Lung (tissue), 12 donors: ENCODE results near the gene SQOR. TPM values are rescaled to one million over a fixed set of nuclear protein-coding genes. Genes with fewer than 3 reads are reported as not detected.

Source experiments
- ATAC-seq: fragments of 200-7000 bp; cut with Tn5 transposase; one replicate; pipeline ENCODE4 v1.9.1; 2020; ENCODE audit warnings: moderate number of reproducible peaks; ENCODE audit not compliant: insufficient read depth, low FRiP score
- DNase-seq, 3 donors: peaks; one replicate each; pipeline ENCODE4 v3.0.0-alpha.2; 2013 to 2017
- H3K27ac ChIP-seq, 2 donors: one replicate each; pipeline ENCODE4 v1.5.1; 2013; ENCODE audit warnings: mild to moderate bottlenecking in 2 of 2, moderate library complexity in 2 of 2, control low read depth in 1 of 2, inconsistent platforms in 1 of 2, low read depth in 1 of 2, low read length in 1 of 2
- H3K27me3 ChIP-seq, 3 donors: one replicate each; pipeline ENCODE4 v1.5.1; 2013; ENCODE audit warnings: low read length in 2 of 3; ENCODE audit not compliant: control insufficient read depth in 3 of 3, insufficient read depth in 3 of 3
- H3K36me3 ChIP-seq, 4 donors: one replicate each; pipeline ENCODE4 v1.5.1; 2013; ENCODE audit warnings: low read length in 4 of 4, mild to moderate bottlenecking in 1 of 4, moderate library complexity in 1 of 4; ENCODE audit not compliant: control insufficient read depth in 4 of 4, insufficient read depth in 4 of 4
- H3K4me1 ChIP-seq, 5 donors: one replicate each; pipeline ENCODE4 v1.5.1; 2013; ENCODE audit warnings: low read length in 5 of 5, mild to moderate bottlenecking in 2 of 5, moderate library complexity in 1 of 5; ENCODE audit not compliant: control insufficient read depth in 5 of 5, insufficient read depth in 5 of 5
- H3K4me3 ChIP-seq: one replicate; pipeline ENCODE4 v1.5.1; 2013; ENCODE audit warnings: mild to moderate bottlenecking, control low read depth, moderate library complexity
- H3K9ac ChIP-seq, 2 donors: one replicate each; pipeline ENCODE4 v1.5.1; 2013; ENCODE audit warnings: low read length in 2 of 2, control low read depth in 1 of 2; ENCODE audit not compliant: insufficient read depth in 1 of 2
- H3K9me3 ChIP-seq, 4 donors: one replicate each; pipeline ENCODE4 v1.5.1; 2013; ENCODE audit warnings: low read length in 3 of 4, mild to moderate bottlenecking in 1 of 4, moderate library complexity in 1 of 4; ENCODE audit not compliant: control insufficient read depth in 4 of 4, insufficient read depth in 3 of 4
- CTCF ChIP-seq: IDR thresholded peaks from 2 replicates; pipeline ENCODE4 v1.5.1; 2012; ENCODE audit warnings: mild to moderate bottlenecking; ENCODE audit errors: control extremely low read depth, extremely low read depth
- WGBS, 2 donors: extraction: QIAGEN DNeasy Blood & Tissue Kit; methylation state at CpG; one replicate each; pipeline ENCODE4 v1.1.7; 2013; 5-methylcytosine and 5-hydroxymethylcytosine counted together
- polyA plus RNA-seq, 2 donors: library from polyadenylated mRNA; stranded (reverse); fragments of 200-250 nt; gene quantifications; one replicate each; pipeline ENCODE4 v1.2.1, GENCODE V29; 2013
- total RNA-seq, 2 donors: library from RNA; depleted of rRNA in 1 of 2; stranded (reverse); fragments of >200 nt in 1 of 2; gene quantifications; one replicate each; pipeline ENCODE4 v1.2.1, GENCODE V29; 2014 to 2021
- donor health status: control.
- donor health status: control.
- donor health status: Bipolar disorder and iron deficiency.
- donor health status: healthy.
- donor health status: DM: yes; HTN: yes; CAD: no.

SQOR gene
- total and polyA plus RNA-seq, 4 donors = 53.9 to 157 (median 99.3) TPM

- H3K4me1 ChIP-seq = peaks cover 0 to 6% (median 0%) of the 10 kb centered on the region in 5 donors
- peaks cover 0 to 37% (median 5%) of the 10 kb centered on the region in 4 donors for H3K36me3 ChIP-seq
- H3K9ac ChIP-seq = no peak overlapping the region
- no peaks in the 10 kb centered on the region for H3K27me3 ChIP-seq
- ATAC-seq (no peak), DNase-seq (peak in 1 of 3 donors; percentile 28)
- H3K9me3 ChIP-seq = no peaks in the 10 kb centered on the region
- no peak overlapping the region for H3K4me3 ChIP-seq
- WGBS, 2 donors = 61 to 76% methylated on average over 4 of the region's 4 CpGs
- H3K27ac ChIP-seq = no peak overlapping the region
- TF ChIP-seq CTCF = no peak
Measured at GRCh38 chr15:45670511-45670910, 35.7 kb downstream of the SQOR start.

GRCh38 chr15:45674677-45675076 lies 39.8 kb downstream of the SQOR start:
- H3K9ac ChIP-seq = no peak overlapping the region
- no peak overlapping the region for H3K4me3 ChIP-seq
- peaks cover 0 to 42% (median 12%) of the 10 kb centered on the region in 4 donors for H3K36me3 ChIP-seq
- ATAC-seq (no peak), DNase-seq (no peak)
- H3K9me3 ChIP-seq = peaks cover 0 to 2% (median 0%) of the 10 kb centered on the region in 4 donors
- WGBS, 2 donors = 76 to 81% methylated on average over 3 of the region's 3 CpGs
- TF ChIP-seq CTCF = no peak
- H3K4me1 ChIP-seq = peaks cover 0 to 4% (median 0%) of the 10 kb centered on the region in 5 donors
- no peak overlapping the region for H3K27ac ChIP-seq
- H3K27me3 ChIP-seq = no peaks in the 10 kb centered on the region

- no peak for ATAC-seq
- H3K36me3 ChIP-seq = peaks cover 0 to 40% (median 14%) of the 10 kb centered on the region in 4 donors
Measured at GRCh38 chr15:45677797-45678196, 43.0 kb downstream of the SQOR start.

More at GRCh38 chr15:45677797-45678196, 43.0 kb downstream of the SQOR start:
- peaks cover 0 to 4% (median 0%) of the 10 kb centered on the region in 4 donors for H3K9me3 ChIP-seq
- H3K9ac ChIP-seq = no peak overlapping the region
- DNase-seq = no peak
- no peak for TF ChIP-seq CTCF
- H3K4me1 ChIP-seq = no peaks in the 10 kb centered on the region
- no peak overlapping the region for H3K27ac ChIP-seq
- no peak overlapping the region for H3K4me3 ChIP-seq
- 92 to 94% methylated on average over 7 of the region's 7 CpGs for WGBS, 2 donors
- no peaks in the 10 kb centered on the region for H3K27me3 ChIP-seq
